GM19193 (cell line): Measurements from ENCODE around the gene PRSS38.

Experiments used
- POLR2A ChIP-seq: IDR thresholded peaks from 4 replicates; pipeline ENCODE4 v1.6.1; 2011; ENCODE audit not compliant: insufficient read depth, insufficient read length; ENCODE audit errors: extremely low read depth

Gene PRSS38

GRCh38 chr1:227883641-227884301 is 68.3 kb downstream of the PRSS38 start:
- no peak for TF ChIP-seq POLR2A

GRCh38 chr1:227884370-227885134 is 69.1 kb downstream of the PRSS38 start:
- no peak for TF ChIP-seq POLR2A

GRCh38 chr1:227885135-227885647 is 69.7 kb downstream of the PRSS38 start:
- TF ChIP-seq POLR2A = no peak

- no peak for TF ChIP-seq POLR2A
These were observed 70.4 kb downstream of the PRSS38 start for GRCh38 chr1:227885648-227886502.

GRCh38 chr1:227886503-227886961 is 71.1 kb downstream of the PRSS38 start:
- TF ChIP-seq POLR2A = no peak

GRCh38 chr1:227886993-227887696 is 71.7 kb downstream of the PRSS38 start:
- no peak for TF ChIP-seq POLR2A

- TF ChIP-seq POLR2A = no peak
These were observed 72.4 kb downstream of the PRSS38 start for GRCh38 chr1:227887697-227888403.

- no peak for TF ChIP-seq POLR2A
These were observed 73.0 kb downstream of the PRSS38 start for GRCh38 chr1:227888404-227889046.

- no peak for TF ChIP-seq POLR2A
These were observed 73.8 kb downstream of the PRSS38 start for GRCh38 chr1:227889047-227889862.

GRCh38 chr1:227889863-227890405 is 74.5 kb downstream of the PRSS38 start:
- TF ChIP-seq POLR2A = no peak

GRCh38 chr1:227890451-227891222 is 75.2 kb downstream of the PRSS38 start:
- TF ChIP-seq POLR2A = no peak
